GM21515 (cell line): ENCODE data around the gene HTT-AS.

Source experiments
- ATAC-seq: cut with Tn5 transposase; IDR thresholded peaks from one replicate; pipeline ENCODE4 v1.9.1; 2021; ENCODE audit not compliant: unreplicated experiment

HTT-AS gene

GRCh38 chr4:3031357-3032082, 42.8 kb downstream of the HTT-AS start:
- ATAC-seq: no peak

- no peak for ATAC-seq
Observed at GRCh38 chr4:3030566-3031356, 43.6 kb downstream of the HTT-AS start.

GRCh38 chr4:3029464-3029863, 44.9 kb downstream of the HTT-AS start:
- no peak for ATAC-seq

- ATAC-seq: no peak
Observed at GRCh38 chr4:3026540-3026939, 47.8 kb downstream of the HTT-AS start.

GRCh38 chr4:3025881-3026280, 48.5 kb downstream of the HTT-AS start:
- no peak for ATAC-seq

GRCh38 chr4:3022651-3023050, 51.7 kb downstream of the HTT-AS start:
- no peak for ATAC-seq

- no peak for ATAC-seq
Observed at GRCh38 chr4:3022112-3022511, 52.2 kb downstream of the HTT-AS start.

- ATAC-seq: no peak
Observed at GRCh38 chr4:3021627-3022026, 52.7 kb downstream of the HTT-AS start.

GRCh38 chr4:3021127-3021526, 53.2 kb downstream of the HTT-AS start:
- ATAC-seq: no peak

- no peak for ATAC-seq
Observed at GRCh38 chr4:3019145-3019846, 55.0 kb downstream of the HTT-AS start.

GRCh38 chr4:3017504-3017903, 56.8 kb downstream of the HTT-AS start:
- no peak for ATAC-seq

GRCh38 chr4:3016961-3017360, 57.4 kb downstream of the HTT-AS start:
- ATAC-seq: no peak

- ATAC-seq: peak; percentile 76
Observed at GRCh38 chr4:3013839-3014350, 60.4 kb downstream of the HTT-AS start.
